Choroid plexus epithelial cell (primary cell): Measurements from ENCODE around the gene DYNLT1.
"Not testable (repeated sequence)": the region's sequence is repeated elsewhere in the genome, so short reads cannot be mapped to it uniquely, and the experiment has no call there.

Experiments used
- DNase-seq: peaks from one replicate; pipeline ENCODE4 v3.0.0-alpha.2; 2010; ENCODE audit warnings: low read depth
- H3K4me3 ChIP-seq: 2 replicates; pipeline ENCODE4 v1.5.1; 2011; ENCODE audit warnings: low read depth, mild to moderate bottlenecking, control low read depth, low read length, moderate library complexity
- TF ChIP-seq, protein P1 (sequence below): conservative IDR thresholded peaks from 2 replicates; pipeline ENCODE4 v1.5.1; 2011; ENCODE audit warnings: low read depth, mild to moderate bottlenecking, control low read depth, inconsistent platforms, low read length, moderate library complexity

The DYNLT1 gene

DNA sequence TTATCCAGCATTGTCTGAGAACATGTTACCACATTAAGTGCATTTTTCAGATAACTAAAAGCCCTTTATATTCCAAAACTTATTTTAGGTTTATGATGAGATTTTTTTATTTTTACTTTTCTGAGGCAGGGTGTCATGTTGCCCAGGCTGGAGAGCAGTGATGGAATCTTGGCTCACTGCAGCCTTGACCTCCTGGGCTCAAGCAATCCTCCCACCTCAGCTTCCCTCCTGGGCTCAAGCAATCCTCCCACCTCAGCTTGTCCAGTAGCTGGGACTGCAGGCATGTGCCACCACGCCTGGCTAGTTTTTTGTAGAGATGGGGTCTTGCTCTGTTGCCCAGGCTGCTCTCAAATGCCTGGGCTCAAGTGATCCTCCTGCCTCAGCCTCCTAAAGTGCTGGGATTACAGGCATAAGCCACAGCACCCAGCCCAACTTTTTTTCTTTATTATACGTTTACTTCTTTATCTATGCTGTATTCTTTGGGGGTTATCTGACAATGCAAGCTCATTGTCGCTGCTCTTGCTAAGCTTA lies 6.2 kb downstream of the DYNLT1 start:
- peak; percentile 53 for DNase-seq
- TF ChIP-seq, protein P1, sequence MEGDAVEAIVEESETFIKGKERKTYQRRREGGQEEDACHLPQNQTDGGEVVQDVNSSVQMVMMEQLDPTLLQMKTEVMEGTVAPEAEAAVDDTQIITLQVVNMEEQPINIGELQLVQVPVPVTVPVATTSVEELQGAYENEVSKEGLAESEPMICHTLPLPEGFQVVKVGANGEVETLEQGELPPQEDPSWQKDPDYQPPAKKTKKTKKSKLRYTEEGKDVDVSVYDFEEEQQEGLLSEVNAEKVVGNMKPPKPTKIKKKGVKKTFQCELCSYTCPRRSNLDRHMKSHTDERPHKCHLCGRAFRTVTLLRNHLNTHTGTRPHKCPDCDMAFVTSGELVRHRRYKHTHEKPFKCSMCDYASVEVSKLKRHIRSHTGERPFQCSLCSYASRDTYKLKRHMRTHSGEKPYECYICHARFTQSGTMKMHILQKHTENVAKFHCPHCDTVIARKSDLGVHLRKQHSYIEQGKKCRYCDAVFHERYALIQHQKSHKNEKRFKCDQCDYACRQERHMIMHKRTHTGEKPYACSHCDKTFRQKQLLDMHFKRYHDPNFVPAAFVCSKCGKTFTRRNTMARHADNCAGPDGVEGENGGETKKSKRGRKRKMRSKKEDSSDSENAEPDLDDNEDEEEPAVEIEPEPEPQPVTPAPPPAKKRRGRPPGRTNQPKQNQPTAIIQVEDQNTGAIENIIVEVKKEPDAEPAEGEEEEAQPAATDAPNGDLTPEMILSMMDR: no peak
- no peak overlapping the region for H3K4me3 ChIP-seq

DNA sequence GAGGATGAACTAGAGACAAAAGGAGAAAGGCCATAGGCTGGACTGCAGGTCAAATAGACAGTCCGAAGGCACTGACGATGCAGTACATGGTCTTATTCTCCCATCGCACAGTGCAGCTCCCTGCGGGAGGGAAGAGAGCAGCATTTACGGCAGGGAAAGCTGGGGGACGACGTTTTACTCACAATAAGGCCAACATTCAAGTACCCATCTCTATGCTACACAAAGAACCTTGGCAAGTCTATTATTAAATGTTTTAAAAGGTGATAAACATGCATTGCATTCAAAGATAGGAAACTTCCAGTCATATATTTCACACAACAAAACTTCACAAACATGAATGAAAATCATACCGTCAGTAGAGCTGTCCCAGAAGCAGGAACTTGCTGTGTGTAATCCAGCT lies 7.8 kb downstream of the DYNLT1 start:
- TF ChIP-seq, protein P1: no peak
- DNase-seq: no peak
- H3K4me3 ChIP-seq: no peak overlapping the region

GRCh38 chr6:158635427-158636073 lies 9.0 kb downstream of the DYNLT1 start:
- TF ChIP-seq, protein P1: no peak
- H3K4me3 ChIP-seq: no peak overlapping the region
- DNase-seq: no peak

- no peak for DNase-seq
- TF ChIP-seq, protein P1: no peak
- no peak overlapping the region for H3K4me3 ChIP-seq
Observed at GRCh38 chr6:158634695-158635426, 9.7 kb downstream of the DYNLT1 start.

DNA sequence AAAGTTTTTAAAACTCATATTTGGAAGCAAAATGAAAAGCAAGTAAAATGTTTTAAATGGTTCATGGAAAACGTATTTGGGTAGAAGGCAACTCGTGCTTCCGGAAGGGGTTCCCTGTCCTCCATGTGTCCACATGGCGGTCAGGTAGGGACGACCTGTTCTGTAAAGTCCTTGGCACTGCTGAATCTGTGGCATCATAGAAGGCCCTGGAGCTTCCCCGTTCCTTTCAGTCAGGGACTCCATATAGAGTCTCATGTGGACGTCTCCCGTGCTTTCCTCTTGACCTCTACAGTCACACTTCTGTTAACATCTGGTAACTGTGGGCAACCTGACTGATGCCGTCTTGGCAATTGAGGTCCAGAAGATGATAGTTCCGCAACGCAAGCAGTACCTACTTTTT lies 11.4 kb downstream of the DYNLT1 start:
- TF ChIP-seq, protein P1: no peak
- no peak for DNase-seq
- no peak overlapping the region for H3K4me3 ChIP-seq

- not testable (repeated sequence) for DNase-seq, H3K4me3 ChIP-seq
Observed at GRCh38 chr6:158632538-158633119, 11.9 kb downstream of the DYNLT1 start.

DNA sequence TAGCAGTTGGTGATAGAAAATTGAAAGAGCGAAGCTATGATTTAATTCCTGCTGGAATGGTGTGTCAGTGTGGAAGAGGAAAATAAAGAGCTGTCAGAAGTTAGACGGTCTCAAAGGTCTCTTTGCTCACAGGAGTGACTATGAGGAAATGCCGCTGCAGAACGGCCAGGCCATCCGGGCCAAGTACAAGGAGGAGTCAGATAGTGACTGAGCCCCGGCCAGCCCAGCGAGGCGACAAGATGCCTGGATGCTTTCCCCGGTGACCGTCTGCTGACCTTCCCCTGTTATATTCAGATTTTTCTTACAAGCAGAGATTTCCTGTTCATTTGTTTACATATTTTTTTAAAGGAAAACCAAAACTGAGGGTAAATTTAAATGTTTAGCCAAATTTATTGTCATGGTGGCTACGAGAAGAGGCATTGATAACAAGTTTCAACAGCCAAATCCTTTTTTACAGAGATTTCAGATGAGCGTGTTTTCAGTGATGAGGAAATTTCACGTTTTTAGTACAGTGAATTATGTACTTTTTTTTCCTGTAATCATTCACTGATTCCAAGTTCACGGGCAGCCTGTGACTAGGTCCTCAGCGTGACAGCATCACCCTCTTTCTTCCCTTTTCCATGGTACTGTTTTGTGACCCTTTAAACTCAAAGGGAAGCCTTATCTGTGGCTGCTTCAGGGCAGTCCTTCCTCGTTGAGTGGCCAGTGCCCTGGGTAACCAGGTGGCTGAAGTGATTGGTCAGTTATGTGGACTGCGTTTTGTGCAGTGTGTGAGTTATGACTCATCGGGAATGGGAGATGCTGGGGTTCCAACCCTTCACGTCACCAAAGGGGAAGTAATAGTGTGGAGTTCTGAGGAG lies 12.6 kb downstream of the DYNLT1 start:
- DNase-seq: peak; percentile 93
- H3K4me3 ChIP-seq: no peak overlapping the region
- TF ChIP-seq, protein P1: no peak
